Measurements from ENCODE around the gene CD84. TPM values are rescaled to one million over a fixed set of nuclear protein-coding genes. Genes with fewer than 3 reads are reported as not detected.
"Not testable (repeated sequence)": the region's sequence is repeated elsewhere in the genome, so short reads cannot be mapped to it uniquely, and the experiment has no call there.

The CD84 gene
- total and polyA plus RNA-seq, 4 donors, result 1.9 to 18.8 (median 10.7) TPM

GRCh38 chr1:160560806-160561205 is 18.5 kb downstream of the CD84 start:
- Histone ChIP-seq H3K4me3 (no peak overlapping the region), H3K9ac (ENCODE audit: insufficient read depth in 1 of 2, low read length in 2 of 2) (no peak overlapping the region)
- no peak for ATAC-seq (ENCODE audit: insufficient read depth, low FRiP score)

GRCh38 chr1:160560045-160560705 is 19.1 kb downstream of the CD84 start:
- Histone ChIP-seq H3K36me3 (ENCODE audit: control insufficient read depth in 4 of 4, insufficient read depth in 4 of 4, low read length in 4 of 4) (no peaks in the 10 kb centered on the region), H3K27ac (ENCODE audit: low read depth in 1 of 2, low read length in 1 of 2) (no peak overlapping the region), H3K9ac (ENCODE audit: insufficient read depth in 1 of 2, low read length in 2 of 2) (no peak overlapping the region), H3K4me1 (ENCODE audit: control insufficient read depth in 5 of 5, insufficient read depth in 5 of 5, low read length in 5 of 5) (peaks cover 0 to 3% (median 0%) of the 10 kb centered on the region in 5 donors), H3K4me3 (no peak overlapping the region), H3K9me3 (ENCODE audit: control insufficient read depth in 4 of 4, insufficient read depth in 3 of 4, low read length in 3 of 4) (peaks cover 0 to 4% (median 0%) of the 10 kb centered on the region in 4 donors), H3K27me3 (ENCODE audit: control insufficient read depth in 3 of 3, insufficient read depth in 3 of 3, low read length in 2 of 3) (no peaks in the 10 kb centered on the region)
- DNase-seq (no peak), ATAC-seq (ENCODE audit: insufficient read depth, low FRiP score) (no peak)
- TF ChIP-seq CTCF (IDR thresholded peaks at IDR 0.05; ENCODE audit: control extremely low read depth, extremely low read depth), result no peak
- 64 to 74% methylated on average over 4 of the region's 4 CpGs for WGBS, 2 donors

More at GRCh38 chr1:160560806-160561205, 18.5 kb downstream of the CD84 start:
- Histone ChIP-seq H3K36me3 (ENCODE audit: control insufficient read depth in 4 of 4, insufficient read depth in 4 of 4, low read length in 4 of 4) (no peaks in the 10 kb centered on the region), H3K9me3 (ENCODE audit: control insufficient read depth in 4 of 4, insufficient read depth in 3 of 4, low read length in 3 of 4) (peaks cover 0 to 4% (median 0%) of the 10 kb centered on the region in 4 donors), H3K4me1 (ENCODE audit: control insufficient read depth in 5 of 5, insufficient read depth in 5 of 5, low read length in 5 of 5) (peaks cover 0 to 10% (median 0%) of the 10 kb centered on the region in 5 donors), H3K27ac (ENCODE audit: low read depth in 1 of 2, low read length in 1 of 2) (no peak overlapping the region), H3K27me3 (ENCODE audit: control insufficient read depth in 3 of 3, insufficient read depth in 3 of 3, low read length in 2 of 3) (no peaks in the 10 kb centered on the region)
- no peak for TF ChIP-seq CTCF (IDR thresholded peaks at IDR 0.05; ENCODE audit: control extremely low read depth, extremely low read depth)
- no peak for DNase-seq

- H3K4me1 ChIP-seq (ENCODE audit: control insufficient read depth in 5 of 5, insufficient read depth in 5 of 5, low read length in 5 of 5); DNase-seq; H3K9me3 ChIP-seq (ENCODE audit: control insufficient read depth in 4 of 4, insufficient read depth in 3 of 4, low read length in 3 of 4); ATAC-seq (ENCODE audit: insufficient read depth, low FRiP score); H3K27me3 ChIP-seq (ENCODE audit: control insufficient read depth in 3 of 3, insufficient read depth in 3 of 3, low read length in 2 of 3); H3K4me3 ChIP-seq; H3K9ac ChIP-seq (ENCODE audit: insufficient read depth in 1 of 2, low read length in 2 of 2); H3K27ac ChIP-seq (ENCODE audit: low read depth in 1 of 2, low read length in 1 of 2); H3K36me3 ChIP-seq (ENCODE audit: control insufficient read depth in 4 of 4, insufficient read depth in 4 of 4, low read length in 4 of 4): not testable (repeated sequence)
- WGBS, 2 donors, result 70 to 92% methylated on average over 3 of the region's 3 CpGs
Observed at GRCh38 chr1:160559437-160559836, 19.9 kb downstream of the CD84 start.

GRCh38 chr1:160558660-160559380 is 20.5 kb downstream of the CD84 start:
- no peak for ATAC-seq (ENCODE audit: insufficient read depth, low FRiP score)
- Histone ChIP-seq H3K4me3 (no peak overlapping the region), H3K27me3 (ENCODE audit: control insufficient read depth in 3 of 3, insufficient read depth in 3 of 3, low read length in 2 of 3) (no peaks in the 10 kb centered on the region), H3K9ac (ENCODE audit: insufficient read depth in 1 of 2, low read length in 2 of 2) (no peak overlapping the region), H3K27ac (ENCODE audit: low read depth in 1 of 2, low read length in 1 of 2) (no peak overlapping the region), H3K4me1 (ENCODE audit: control insufficient read depth in 5 of 5, insufficient read depth in 5 of 5, low read length in 5 of 5) (no peaks in the 10 kb centered on the region), H3K9me3 (ENCODE audit: control insufficient read depth in 4 of 4, insufficient read depth in 3 of 4, low read length in 3 of 4) (peaks cover 0 to 4% (median 0%) of the 10 kb centered on the region in 4 donors), H3K36me3 (ENCODE audit: control insufficient read depth in 4 of 4, insufficient read depth in 4 of 4, low read length in 4 of 4) (no peaks in the 10 kb centered on the region)
- TF ChIP-seq CTCF (IDR thresholded peaks at IDR 0.05; ENCODE audit: control extremely low read depth, extremely low read depth), result no peak
- no peak for DNase-seq
- 81 to 84% methylated on average over 4 of the region's 4 CpGs for WGBS, 2 donors
